Hepatocyte (in vitro differentiated cells): ENCODE data around the gene FAM110A.

Experiments used
- CTCF ChIP-seq: fragments of 200-600 bp; sonication (generic); IDR thresholded peaks from 2 replicates; pipeline ENCODE4 v1.5.1; 2016; ENCODE audit warnings: antibody characterized with exemption, mild to moderate bottlenecking; ENCODE audit not compliant: poor library complexity
- EZH2 ChIP-seq: fragments of 200-600 bp; sonication (generic); IDR thresholded peaks from 2 replicates; pipeline ENCODE4 v1.6.1; 2016; ENCODE audit warnings: antibody characterized with exemption, mild to moderate bottlenecking, borderline replicate concordance

- TF ChIP-seq EZH2 (no peak), CTCF (no peak)
Observed at GRCh38 chr20:787825-788224, 45.7 kb upstream of the FAM110A start.
